ENCODE data around the gene SYNE4.

GRCh38 chr19:36014012-36014924, 5.7 kb upstream of the SYNE4 start, which contains the start of gene ALKBH6:
- TF ChIP-seq CTCF (IDR thresholded peaks at IDR 0.05), result no peak
- peak; percentile 61; the same call in 1 of the 2 replicates for TF ChIP-seq POLR2AphosphoS5 (IDR thresholded peaks at IDR 0.05; ENCODE audit: low read depth, low read length)

All from Panc1 (cell line).